Measurements from ENCODE around the gene TMEM244.
"Not testable (repeated sequence)": the region's sequence is repeated elsewhere in the genome, so short reads cannot be mapped to it uniquely, and the experiment has no call there.

TMEM244 gene

DNA sequence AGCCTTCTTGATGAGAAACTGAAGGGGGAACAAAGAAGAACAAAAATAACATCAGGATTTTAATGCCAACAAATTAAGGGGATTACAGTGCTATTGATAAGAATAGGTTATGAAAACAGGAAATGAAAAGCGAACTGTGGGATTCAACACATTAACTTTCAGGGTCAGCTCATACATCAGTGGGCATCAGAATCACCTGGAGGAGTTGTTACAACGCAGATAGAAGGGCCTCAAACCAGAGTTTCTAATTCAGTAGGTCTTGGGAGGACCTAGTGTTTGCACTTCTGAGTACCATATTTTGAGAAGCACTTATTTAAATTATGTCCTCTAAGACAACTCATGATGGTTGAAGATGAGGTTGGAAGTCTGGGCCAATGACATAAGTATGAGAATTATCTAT lies 5.6 kb upstream of the TMEM244 start:
- DNase-seq (ENCODE audit: low spot score): no peak

- no peak for DNase-seq (ENCODE audit: low spot score)
Observed at GRCh38 chr6:129866256-129866655, 5.1 kb upstream of the TMEM244 start.

DNA sequence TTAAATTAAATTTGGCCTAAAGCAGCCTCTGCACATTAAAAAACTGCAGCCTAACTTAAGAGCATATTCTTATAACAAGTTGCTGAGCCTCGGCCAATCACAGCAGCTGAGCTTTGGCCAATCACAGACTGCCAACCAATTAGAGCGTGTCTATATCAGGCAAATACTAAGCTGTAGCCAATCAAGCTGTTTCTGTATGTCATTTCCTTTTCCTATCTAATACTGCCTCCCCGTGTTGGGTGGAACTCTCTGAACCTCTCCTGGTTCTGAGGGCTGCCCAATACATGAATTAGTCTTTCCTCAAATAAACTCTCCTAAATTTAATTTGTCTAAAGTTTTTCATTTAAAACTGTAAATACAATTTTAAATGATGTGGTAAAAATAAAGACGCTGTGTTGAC lies 3.9 kb upstream of the TMEM244 start:
- DNase-seq (ENCODE audit: low spot score): peak; percentile 37

GRCh38 chr6:129863664-129864063 lies 2.5 kb upstream of the TMEM244 start:
- DNase-seq (ENCODE audit: low spot score): no peak

- no peak for DNase-seq (ENCODE audit: low spot score)
Observed at GRCh38 chr6:129859524-129859923, 1.6 kb downstream of the TMEM244 start.

DNA sequence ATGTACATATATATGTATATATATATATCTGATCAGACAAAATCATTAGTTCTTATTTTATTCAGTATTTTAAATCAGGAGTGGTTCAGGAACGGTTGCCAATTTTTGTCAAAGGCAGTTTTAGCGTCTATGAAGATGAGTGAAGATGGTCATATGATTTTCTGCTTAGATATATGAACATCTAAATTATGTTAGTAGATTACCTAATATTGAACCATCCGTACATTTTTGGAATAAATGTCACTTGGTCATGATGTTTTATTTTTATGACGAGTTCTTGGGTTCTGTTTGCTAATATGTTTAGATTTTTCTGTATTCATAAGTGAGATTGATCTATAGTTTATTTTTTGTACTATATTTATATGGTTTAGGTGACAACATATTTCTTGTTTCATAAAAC lies 3.3 kb downstream of the TMEM244 start:
- no peak for DNase-seq (ENCODE audit: low spot score)

DNA sequence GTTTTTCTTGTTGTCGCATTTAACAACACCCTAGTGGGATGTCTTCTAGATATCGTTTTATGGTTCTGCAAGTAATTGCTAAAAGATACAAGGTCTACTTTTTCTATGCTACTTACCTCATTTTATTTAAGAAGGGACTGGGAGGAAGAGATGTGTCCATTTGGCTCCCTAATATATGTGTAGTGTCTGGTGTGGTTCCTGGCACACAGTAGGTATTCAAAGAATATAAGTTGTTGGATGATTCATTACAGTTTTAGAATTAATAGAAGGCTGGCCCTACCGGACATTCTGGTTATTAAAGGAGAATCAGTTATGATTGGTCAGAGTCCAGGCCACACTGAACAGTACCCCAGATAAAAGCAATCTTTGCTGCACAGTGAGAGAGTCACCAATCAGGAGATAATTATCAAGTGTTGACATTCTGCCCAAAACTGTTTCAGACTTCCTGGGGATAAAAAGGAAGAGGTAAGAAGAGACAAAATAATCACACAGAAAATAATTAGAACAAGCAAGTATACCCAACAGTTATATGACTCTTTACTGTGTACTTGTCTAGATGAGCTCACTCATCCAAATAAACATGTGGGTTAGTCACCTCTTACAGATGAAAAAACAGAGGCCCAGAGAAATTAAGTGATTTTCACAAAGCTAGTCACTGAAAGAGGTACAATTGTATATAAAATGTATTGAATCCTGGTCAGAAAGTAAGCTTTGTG lies 7.0 kb downstream of the TMEM244 start:
- no peak for DNase-seq (ENCODE audit: low spot score)

- no peak for DNase-seq (ENCODE audit: low spot score)
Observed at GRCh38 chr6:129852257-129852858, 8.8 kb downstream of the TMEM244 start.

DNA sequence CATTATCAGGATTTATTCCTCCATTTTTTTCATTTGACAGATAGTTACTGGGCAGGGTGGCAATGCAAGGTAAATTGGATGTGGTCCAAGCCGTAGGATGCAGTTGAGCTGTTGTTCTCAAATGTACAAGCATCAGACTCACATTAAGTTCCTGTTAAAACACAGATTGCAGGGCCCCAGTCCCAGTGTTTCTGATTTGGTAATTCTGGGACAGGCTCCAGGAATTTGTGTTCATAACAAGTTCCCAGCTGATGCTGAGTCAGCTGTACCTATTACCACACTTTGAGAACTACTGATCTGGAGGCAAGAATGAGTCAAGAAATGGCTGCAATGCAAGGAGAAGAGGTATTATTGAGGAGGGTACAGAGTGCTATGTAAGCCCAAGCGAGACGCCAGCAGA lies 11.7 kb downstream of the TMEM244 start:
- no peak for DNase-seq (ENCODE audit: low spot score)

DNA sequence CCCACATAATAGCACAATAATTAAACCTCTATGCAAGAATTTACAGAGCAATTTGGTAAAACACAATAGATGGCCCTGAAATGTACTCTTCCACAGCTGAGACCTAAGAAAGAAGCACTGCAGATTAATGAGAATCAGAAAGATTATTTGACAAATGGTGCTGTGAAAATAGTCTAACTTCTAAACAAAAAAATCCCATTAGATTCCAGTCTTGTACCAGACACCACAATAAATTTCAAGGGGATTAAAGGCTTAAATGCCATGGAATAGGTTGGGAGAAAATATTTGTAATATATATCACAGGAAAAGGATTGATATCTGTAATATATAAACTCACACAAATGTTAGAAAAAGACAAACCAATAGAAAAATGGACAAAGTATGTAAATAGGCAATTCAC lies 14.4 kb downstream of the TMEM244 start:
- DNase-seq (ENCODE audit: low spot score): no peak

- DNase-seq (ENCODE audit: low spot score): no peak
Observed at GRCh38 chr6:129845696-129846095, 15.4 kb downstream of the TMEM244 start.

GRCh38 chr6:129844118-129844891 lies 16.8 kb downstream of the TMEM244 start:
- DNase-seq (ENCODE audit: low spot score): no peak

- DNase-seq (ENCODE audit: low spot score): no peak
Observed at GRCh38 chr6:129843573-129843972, 17.5 kb downstream of the TMEM244 start.

DNA sequence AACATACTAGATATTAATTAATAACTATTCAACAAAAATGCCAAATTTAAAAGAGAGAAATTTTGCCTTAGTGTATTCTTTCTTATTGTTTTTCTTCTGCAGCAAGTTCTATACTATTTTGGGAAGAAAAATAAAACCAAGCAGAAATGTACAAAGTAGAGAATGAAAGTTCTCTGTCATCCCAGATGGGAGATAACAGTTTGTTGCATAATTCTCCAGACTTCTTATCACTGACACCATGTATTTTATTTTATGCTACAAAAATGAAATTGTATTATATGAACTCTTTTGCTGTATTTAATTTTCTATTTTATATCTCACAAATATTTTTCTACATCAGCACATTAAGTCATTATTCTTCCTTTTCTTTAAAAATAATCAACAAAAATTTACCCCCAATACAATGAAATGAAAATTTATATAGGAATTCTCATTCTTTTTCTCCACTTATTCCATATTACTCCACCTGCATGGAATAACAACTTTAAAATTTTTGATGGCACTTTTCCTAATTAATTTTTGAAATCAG lies 18.2 kb downstream of the TMEM244 start:
- DNase-seq (ENCODE audit: low spot score): no peak

DNA sequence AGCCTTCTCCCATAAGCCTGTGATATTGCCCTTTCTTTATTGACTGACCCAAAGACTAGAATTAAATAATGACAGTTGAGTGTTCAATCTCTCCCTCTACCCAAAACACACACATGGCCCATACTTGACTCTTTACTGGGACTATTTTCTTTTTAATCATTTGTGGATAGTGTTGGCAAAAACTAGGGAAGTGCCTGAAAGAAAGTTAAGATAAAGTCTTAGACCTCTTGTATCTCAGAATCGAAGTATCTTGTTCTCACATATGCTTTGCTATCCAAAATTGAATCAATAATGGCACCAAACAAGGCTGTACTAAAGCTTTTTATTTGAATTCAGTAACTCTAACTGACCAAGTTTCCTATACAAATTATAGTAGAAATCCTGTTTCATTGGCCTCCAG lies 19.0 kb downstream of the TMEM244 start:
- DNase-seq (ENCODE audit: low spot score): no peak

DNA sequence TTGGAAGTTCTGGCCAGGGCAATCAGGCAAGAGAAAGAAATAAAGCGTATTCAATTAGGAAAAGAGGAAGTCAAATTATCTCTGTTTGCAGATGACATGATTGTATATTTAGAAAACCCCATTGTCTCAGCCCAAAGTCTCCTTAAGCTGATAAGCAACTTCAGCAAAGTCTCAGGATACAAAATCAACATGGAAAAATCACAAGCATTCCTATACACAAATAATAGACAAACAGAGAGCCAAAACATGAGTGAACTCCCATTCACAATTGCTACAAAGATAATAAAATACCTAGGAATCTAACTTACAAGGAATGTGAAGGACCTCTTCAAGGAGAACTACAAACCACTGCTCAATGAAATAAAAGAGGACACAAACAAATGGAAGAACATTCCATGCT lies 21.6 kb downstream of the TMEM244 start:
- not testable (repeated sequence) for DNase-seq (ENCODE audit: low spot score)

- DNase-seq (ENCODE audit: low spot score): no peak
Observed at GRCh38 chr6:129835691-129836090, 25.4 kb downstream of the TMEM244 start.

DNA sequence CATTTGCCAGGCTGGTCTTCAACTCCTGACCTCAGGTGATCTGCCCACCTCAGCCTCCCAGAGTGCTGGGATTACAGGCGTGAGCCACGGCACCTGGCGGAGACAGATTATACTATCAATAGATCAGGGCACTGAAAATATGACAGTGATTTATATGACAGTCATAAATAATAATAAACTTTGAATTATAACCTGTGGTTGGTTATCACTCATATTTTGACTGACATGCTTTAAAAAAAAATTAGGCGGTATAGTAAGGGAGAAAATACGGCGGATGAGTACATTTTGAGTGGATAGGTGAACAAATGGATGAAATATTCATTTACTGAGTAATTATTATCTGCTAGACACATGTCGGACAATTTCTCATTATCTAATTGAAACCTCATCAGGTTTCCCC lies 28.8 kb downstream of the TMEM244 start:
- no peak for DNase-seq (ENCODE audit: low spot score)

GRCh38 chr6:129828229-129828628 lies 32.9 kb downstream of the TMEM244 start:
- DNase-seq (ENCODE audit: low spot score): no peak

- no peak for DNase-seq (ENCODE audit: low spot score)
Observed at GRCh38 chr6:129818251-129818650, 42.9 kb downstream of the TMEM244 start.

GRCh38 chr6:129817821-129818220 lies 43.3 kb downstream of the TMEM244 start:
- no peak for DNase-seq (ENCODE audit: low spot score)

DNA sequence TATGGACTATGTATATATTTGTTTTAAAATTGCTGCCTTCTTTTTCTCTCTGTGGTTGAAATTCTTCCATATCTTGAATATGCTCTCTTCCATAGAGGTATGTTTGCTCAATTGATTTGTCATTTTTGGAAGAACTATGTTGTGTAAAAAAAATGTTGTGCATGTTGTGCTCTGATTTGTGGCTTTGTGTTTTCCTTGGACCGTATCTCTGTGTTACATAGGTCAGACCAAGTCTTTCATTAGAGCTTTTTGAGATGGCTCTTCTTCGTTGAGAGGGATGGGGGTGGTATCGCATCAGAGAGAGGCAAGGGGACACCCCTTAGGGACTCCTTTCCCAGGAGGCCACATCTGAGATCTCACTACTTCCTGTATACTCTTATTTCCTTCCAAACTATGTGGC lies 43.8 kb downstream of the TMEM244 start:
- no peak for DNase-seq (ENCODE audit: low spot score)

DNA sequence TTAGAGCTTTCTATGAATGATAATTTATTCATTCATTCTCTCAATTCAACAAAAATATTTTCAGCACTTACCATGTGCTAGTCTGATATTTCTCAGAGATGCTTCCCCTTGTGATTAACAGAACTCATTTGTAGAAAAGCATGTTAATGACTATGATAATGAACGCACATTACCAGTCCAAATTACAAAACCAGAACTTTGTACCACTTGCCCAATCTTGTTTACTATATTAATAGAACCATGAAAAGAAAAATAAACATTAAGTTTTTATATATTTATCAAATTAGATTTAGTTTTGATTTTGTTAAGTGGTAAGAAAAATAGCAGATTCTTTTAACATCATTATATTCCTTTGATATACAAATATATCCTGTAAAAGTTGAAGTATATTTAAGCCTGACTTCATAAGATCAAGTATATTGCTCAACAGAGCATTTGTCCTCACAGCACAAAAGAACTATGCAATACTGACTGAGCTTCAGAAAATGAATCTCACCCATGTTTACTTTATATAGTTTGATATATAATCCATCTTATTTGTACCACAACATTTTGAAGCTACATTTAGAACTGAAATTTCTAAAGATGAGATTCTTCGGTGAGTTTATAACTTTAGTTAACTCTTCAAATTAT lies 48.9 kb downstream of the TMEM244 start:
- no peak for DNase-seq (ENCODE audit: low spot score)

Measured in NAMALWA (cell line).